SU-DHL-6 (cell line): ENCODE data around the gene TCAF1.
A peak's percentile ranks its signal among the peaks of the same experiment; 100 is the strongest.

Experiments used
- H2AFZ ChIP-seq: fragments of 200-600 bp; sonication (generic); 2 replicates; pipeline ENCODE4 v1.6.1; 2014; ENCODE audit warnings: low read depth, mild to moderate bottlenecking, moderate library complexity, mixed read lengths, antibody characterized with exemption, low read length; ENCODE audit not compliant: severe bottlenecking
- H3F3A ChIP-seq: fragments of 200-600 bp; shearing (Covaris generic); 2 replicates; pipeline ENCODE4 v1.6.0; 2016; ENCODE audit warnings: antibody characterized with exemption, mild to moderate bottlenecking; ENCODE audit not compliant: insufficient read depth
- H3K27ac ChIP-seq: fragments of 200-600 bp; sonication (generic); 2 replicates; pipeline ENCODE4 v1.5.1; 2016; ENCODE audit warnings: low read depth, mild to moderate bottlenecking, low read length, moderate library complexity, mixed read lengths
- H3K27me3 ChIP-seq: fragments of 200-600 bp; sonication (generic), shearing (Covaris generic); 2 replicates; pipeline ENCODE4 v1.6.0; 2014; ENCODE audit warnings: mild to moderate bottlenecking, low read length
- H3K36me3 ChIP-seq: fragments of 200-600 bp; sonication (generic); 2 replicates; pipeline ENCODE4 v1.6.1; 2014; ENCODE audit warnings: mild to moderate bottlenecking, low read length, mixed read lengths
- H3K4me2 ChIP-seq: fragments of 300-600, 200-600 bp; shearing (Covaris generic), sonication (generic); 2 replicates; pipeline ENCODE4 v1.6.0; 2014; ENCODE audit warnings: low read length, low read depth, mild to moderate bottlenecking; ENCODE audit not compliant: poor library complexity, severe bottlenecking
- H3K4me3 ChIP-seq: fragments of 200-600 bp; sonication (generic); 2 replicates; pipeline ENCODE4 v1.5.1; 2014; ENCODE audit warnings: antibody characterized with exemption, low read length, mild to moderate bottlenecking, mixed read lengths; ENCODE audit not compliant: insufficient read depth, poor library complexity, severe bottlenecking
- H3K79me2 ChIP-seq: fragments of 200-600 bp; sonication (generic); 2 replicates; pipeline ENCODE4 v1.6.1; 2014; ENCODE audit warnings: mild to moderate bottlenecking, low read length, moderate library complexity; ENCODE audit not compliant: insufficient read depth
- H3K9ac ChIP-seq: fragments of 200-600 bp; sonication (generic); 2 replicates; pipeline ENCODE4 v1.7.0; 2014; ENCODE audit warnings: mild to moderate bottlenecking, low read length
- H3K9me2 ChIP-seq: fragments of 200-600 bp; sonication (generic); replicated peaks from 2 replicates; pipeline ENCODE4 v1.6.1; 2014; ENCODE audit warnings: low read length; ENCODE audit not compliant: insufficient read depth
- H3K9me3 ChIP-seq: fragments of 200-600 bp; sonication (generic); 2 replicates; pipeline ENCODE4 v1.6.1; 2014; ENCODE audit warnings: low read length, mixed read lengths; ENCODE audit not compliant: insufficient read depth
- H4K20me1 ChIP-seq: fragments of 200-600 bp; sonication (generic); 2 replicates; pipeline ENCODE4 v1.6.1; 2014; ENCODE audit warnings: low read depth, mild to moderate bottlenecking, antibody characterized with exemption, low read length, moderate library complexity, mixed read lengths
- EZH2phosphoT487 ChIP-seq: fragments of 200-600 bp; sonication (generic), shearing (Covaris generic); conservative IDR thresholded peaks from 2 replicates; pipeline ENCODE4 v1.6.1; 2018; ENCODE audit warnings: mild to moderate bottlenecking, antibody characterized with exemption, low read length, moderate library complexity, mixed read lengths
- TF ChIP-seq, protein P1 (sequence below): fragments of 200-600 bp; sonication (generic); IDR thresholded peaks from one replicate; pipeline ENCODE4 v1.5.1; 2017; ENCODE audit warnings: antibody characterized with exemption, mild to moderate bottlenecking, low read length, moderate library complexity; ENCODE audit not compliant: insufficient read depth, poor library complexity, severe bottlenecking

Gene TCAF1

DNA sequence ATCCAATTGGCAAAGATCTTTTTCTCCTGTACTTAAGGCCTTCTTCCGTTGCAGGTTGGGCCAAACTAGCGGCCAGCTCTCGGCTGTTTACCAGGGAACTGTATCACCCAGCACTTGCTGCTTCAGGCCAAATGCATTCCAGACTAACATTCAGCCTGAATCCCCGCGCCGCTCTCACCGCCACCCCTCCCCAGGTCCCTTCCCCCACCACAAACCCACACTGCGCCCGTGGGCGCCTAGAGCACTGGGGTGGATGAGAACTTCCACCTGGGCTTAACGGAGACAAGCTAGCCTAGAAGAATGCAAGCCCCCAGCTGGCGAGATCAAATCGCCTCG lies 676 bp downstream of the TCAF1 start:
- Histone ChIP-seq H3K9me3 (no peaks in the 10 kb centered on the region), H3K9ac (peak overlapping the region; percentile 52), H3K27me3 (no peaks in the 10 kb centered on the region), H3K4me3 (peak overlapping the region; percentile 58), H4K20me1 (no peaks in the 10 kb centered on the region), H3K9me2 (no peaks in the 10 kb centered on the region), H3K36me3 (no peaks in the 10 kb centered on the region), H3F3A (no peaks in the 10 kb centered on the region), H3K79me2 (no peaks in the 10 kb centered on the region), H3K27ac (no peak overlapping the region), H2AFZ (peak overlapping the region; percentile 90), H3K4me2 (peak overlapping the region; percentile 64)
- TF ChIP-seq EZH2phosphoT487, result no peak
- TF ChIP-seq, protein P1, sequence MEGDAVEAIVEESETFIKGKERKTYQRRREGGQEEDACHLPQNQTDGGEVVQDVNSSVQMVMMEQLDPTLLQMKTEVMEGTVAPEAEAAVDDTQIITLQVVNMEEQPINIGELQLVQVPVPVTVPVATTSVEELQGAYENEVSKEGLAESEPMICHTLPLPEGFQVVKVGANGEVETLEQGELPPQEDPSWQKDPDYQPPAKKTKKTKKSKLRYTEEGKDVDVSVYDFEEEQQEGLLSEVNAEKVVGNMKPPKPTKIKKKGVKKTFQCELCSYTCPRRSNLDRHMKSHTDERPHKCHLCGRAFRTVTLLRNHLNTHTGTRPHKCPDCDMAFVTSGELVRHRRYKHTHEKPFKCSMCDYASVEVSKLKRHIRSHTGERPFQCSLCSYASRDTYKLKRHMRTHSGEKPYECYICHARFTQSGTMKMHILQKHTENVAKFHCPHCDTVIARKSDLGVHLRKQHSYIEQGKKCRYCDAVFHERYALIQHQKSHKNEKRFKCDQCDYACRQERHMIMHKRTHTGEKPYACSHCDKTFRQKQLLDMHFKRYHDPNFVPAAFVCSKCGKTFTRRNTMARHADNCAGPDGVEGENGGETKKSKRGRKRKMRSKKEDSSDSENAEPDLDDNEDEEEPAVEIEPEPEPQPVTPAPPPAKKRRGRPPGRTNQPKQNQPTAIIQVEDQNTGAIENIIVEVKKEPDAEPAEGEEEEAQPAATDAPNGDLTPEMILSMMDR, result no peak

DNA sequence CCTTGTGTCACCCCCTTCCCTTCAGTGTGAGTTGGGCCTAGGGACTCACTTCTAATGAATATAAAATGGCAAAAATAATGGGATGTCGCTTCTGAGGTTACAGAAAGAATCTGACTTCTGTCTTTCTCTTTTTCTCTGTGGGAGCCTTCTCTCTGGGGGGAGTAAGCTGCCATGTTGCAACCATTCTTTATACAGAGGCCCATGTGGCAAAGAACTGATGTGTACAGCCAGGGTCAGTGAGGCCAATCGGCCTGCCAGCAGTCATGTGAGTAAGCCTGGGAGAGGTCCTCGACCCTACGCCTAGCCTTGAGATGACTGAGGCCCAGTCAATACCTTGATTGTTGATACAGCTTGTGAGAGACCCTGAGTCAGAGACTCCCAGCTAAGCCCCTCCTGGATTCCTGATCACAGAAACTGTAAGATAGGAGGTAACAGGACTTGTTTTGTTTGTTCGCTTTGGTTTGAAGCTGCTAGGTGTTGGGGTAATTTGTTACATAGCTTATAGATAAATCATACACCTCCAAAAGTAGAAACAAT lies 1.7 kb downstream of the TCAF1 start:
- no peaks in the 10 kb centered on the region for H4K20me1 ChIP-seq
- no peaks in the 10 kb centered on the region for H3K9me3 ChIP-seq
- H3K9me2 ChIP-seq, result no peaks in the 10 kb centered on the region
- TF ChIP-seq EZH2phosphoT487, result no peak
- TF ChIP-seq, protein P1, result no peak
- no peak overlapping the region for H2AFZ ChIP-seq
- H3K27me3 ChIP-seq, result no peaks in the 10 kb centered on the region
- no peaks in the 10 kb centered on the region for H3F3A ChIP-seq
- no peak overlapping the region for H3K4me3 ChIP-seq
- no peaks in the 10 kb centered on the region for H3K79me2 ChIP-seq
- no peaks in the 10 kb centered on the region for H3K36me3 ChIP-seq
- H3K9ac ChIP-seq, result no peak overlapping the region
- H3K4me2 ChIP-seq, result no peak overlapping the region
- H3K27ac ChIP-seq, result no peak overlapping the region

DNA sequence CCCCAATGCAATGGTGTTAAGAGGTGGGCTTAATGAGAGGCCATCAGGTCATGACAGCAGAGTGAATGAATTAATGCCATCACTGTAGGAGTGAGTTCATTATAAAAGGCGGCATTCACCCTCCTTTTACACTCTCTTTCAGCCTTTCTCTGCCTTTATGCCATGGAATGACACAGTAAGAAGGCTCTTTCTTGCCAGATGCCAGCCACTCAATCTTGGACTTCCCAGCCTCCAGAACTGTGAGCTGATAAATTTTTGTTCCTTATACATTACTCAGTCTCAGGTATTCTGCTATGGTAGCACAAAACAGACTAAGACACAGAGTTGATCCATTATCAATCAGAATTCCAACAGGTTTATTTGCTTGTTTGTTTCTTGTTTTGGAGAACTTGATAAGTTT lies 3.2 kb downstream of the TCAF1 start:
- H3K4me3 ChIP-seq, result no peak overlapping the region
- no peaks in the 10 kb centered on the region for H3K36me3 ChIP-seq
- no peaks in the 10 kb centered on the region for H3K79me2 ChIP-seq
- H3K27ac ChIP-seq, result no peak overlapping the region
- no peak overlapping the region for H3K4me2 ChIP-seq
- H3F3A ChIP-seq, result no peaks in the 10 kb centered on the region
- H3K27me3 ChIP-seq, result no peaks in the 10 kb centered on the region
- TF ChIP-seq EZH2phosphoT487, result no peak
- TF ChIP-seq, protein P1, result no peak
- no peaks in the 10 kb centered on the region for H3K9me3 ChIP-seq
- H3K9ac ChIP-seq, result no peak overlapping the region
- H4K20me1 ChIP-seq, result no peaks in the 10 kb centered on the region
- H2AFZ ChIP-seq, result no peak overlapping the region
- H3K9me2 ChIP-seq, result no peaks in the 10 kb centered on the region
